ENCODE measurements around the gene CD44.

CD44 gene

GRCh38 chr11:35239471-35240075 lies 100.6 kb downstream of the CD44 start:
- peak in 1 of 2 donors; percentile 54 for DNase-seq

DNA sequence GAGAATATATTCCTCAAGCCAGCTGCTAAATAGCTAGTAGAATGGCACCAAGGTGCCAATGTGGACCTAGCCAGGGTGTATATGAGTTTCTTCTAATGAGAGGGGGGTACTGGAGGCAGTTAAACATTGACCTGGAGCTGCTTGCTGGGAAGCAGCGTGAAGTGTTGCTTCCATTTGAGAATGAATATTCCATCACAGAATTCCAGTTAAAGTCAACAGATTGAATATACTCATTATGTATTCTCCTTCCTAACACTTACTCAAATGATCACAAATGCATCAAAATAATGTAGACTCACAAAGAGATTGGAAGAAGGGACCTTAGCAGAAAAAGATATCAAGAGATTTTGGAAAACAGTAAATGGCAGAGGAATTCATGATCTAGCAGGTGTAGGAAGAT lies 102.1 kb downstream of the CD44 start:
- no peak for DNase-seq

DNA sequence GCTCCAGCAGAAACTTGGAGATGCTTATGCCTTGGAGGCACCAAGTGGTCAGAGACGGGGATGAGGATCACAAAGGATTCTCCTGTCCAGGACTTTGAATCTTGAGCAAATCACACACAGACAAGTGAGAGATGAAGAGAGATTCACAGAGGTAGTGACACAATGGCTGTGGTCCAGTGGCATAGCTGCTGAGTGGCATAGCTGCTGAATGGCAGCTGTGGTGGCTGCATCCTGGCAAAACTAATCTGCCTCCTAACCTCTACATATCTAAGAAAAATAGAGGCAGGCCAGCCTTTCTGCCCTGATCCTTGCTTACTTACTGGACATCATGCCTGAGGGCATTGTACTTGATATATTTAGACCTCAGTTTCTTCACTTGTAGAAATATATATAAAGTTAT lies 102.6 kb downstream of the CD44 start:
- DNase-seq, result no peak

- DNase-seq, result no peak
These were observed 103.7 kb downstream of the CD44 start for GRCh38 chr11:35242412-35243242.

- DNase-seq, result no peak
These were observed 104.8 kb downstream of the CD44 start for GRCh38 chr11:35243774-35244173.

GRCh38 chr11:35245056-35245455 lies 106.1 kb downstream of the CD44 start:
- DNase-seq, result no peak

- DNase-seq, result no peak
These were observed 106.8 kb downstream of the CD44 start for GRCh38 chr11:35245786-35246185.

GRCh38 chr11:35246745-35247144 lies 107.8 kb downstream of the CD44 start:
- no peak for DNase-seq

GRCh38 chr11:35247428-35247827 lies 108.5 kb downstream of the CD44 start:
- no peak for DNase-seq

GRCh38 chr11:35247863-35248262 lies 108.9 kb downstream of the CD44 start:
- no peak for DNase-seq

DNA sequence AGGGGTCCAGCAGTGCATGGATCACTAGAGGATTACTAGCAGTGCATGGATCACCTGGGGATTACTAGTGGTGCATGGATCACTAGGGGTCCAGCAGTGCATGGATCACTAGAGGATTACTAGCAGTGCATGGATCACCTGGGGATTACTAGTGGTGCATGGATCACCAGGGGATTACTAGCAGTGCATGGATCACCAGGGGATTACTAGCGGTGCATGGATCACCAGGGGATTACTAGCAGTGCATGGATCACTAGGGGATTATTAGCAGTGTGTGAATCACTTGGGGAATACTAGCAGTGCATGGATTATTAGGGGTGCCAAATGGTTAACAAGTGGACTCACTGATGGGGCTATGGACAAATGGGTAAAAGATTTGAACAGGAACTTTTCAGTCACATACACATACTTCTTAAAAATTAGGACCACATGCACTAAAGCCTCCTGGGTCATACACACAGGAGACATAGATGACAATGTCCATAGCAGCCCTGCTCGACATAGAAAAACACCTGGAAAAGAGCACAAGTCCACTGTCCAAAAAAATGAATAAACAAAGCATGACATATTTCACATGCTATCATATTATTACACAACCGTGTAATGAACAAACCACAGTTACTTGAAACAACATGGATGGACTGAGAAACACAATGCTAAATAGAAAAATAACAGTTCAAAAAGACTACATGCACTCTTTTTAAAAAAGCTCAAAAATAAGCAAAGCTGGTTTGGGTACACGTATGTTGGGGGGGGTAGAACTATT lies 109.8 kb downstream of the CD44 start:
- DNase-seq, result no peak

DNA sequence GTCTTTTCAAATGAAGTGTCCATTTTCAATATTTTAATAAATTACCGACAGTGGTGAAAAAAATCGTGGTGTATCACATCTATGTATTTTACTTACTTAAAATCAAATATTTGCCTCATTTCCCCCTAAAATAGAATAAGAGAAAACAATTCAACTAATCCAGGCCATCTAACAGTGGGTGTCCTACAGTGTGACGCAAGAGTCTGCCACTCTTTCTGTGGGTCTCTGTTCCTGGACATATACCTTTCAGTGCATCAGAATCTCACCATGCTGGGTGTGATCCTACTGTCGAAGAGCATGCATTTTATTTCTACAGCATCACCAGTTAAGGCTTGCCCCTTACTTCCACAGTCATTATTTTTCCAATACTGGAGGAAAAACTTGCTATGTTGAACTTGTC lies 111.2 kb downstream of the CD44 start:
- no peak for DNase-seq

- peak; percentile 50 to 59 for DNase-seq
These were observed 111.7 kb downstream of the CD44 start for GRCh38 chr11:35250621-35251020.

DNA sequence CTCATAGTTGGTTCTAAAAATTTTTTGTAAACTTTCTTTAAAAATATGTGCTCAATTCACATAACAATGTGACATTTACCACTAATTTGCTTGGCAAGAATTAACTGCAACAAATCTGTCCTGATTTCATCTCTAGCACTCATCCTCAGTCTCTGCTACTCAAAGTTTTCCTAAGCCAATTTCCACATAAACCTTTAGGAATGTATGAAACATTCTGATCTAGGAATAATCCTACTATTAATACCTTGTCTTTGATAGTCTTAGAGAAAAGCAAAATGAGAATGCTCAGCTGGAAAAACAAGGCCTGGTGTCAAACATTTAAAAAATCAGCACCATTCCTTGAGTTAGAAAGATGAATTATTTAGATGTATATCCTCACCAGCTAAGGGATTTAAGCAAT lies 114.3 kb downstream of the CD44 start:
- DNase-seq, result no peak

- no peak for DNase-seq
These were observed 116.5 kb downstream of the CD44 start for GRCh38 chr11:35255514-35255913.

- DNase-seq, result no peak
These were observed 117.3 kb downstream of the CD44 start for GRCh38 chr11:35256296-35256695.

- peak; percentile 59 to 67 for DNase-seq
These were observed 118.3 kb downstream of the CD44 start for GRCh38 chr11:35257281-35257680.

GRCh38 chr11:35259529-35259928 lies 120.6 kb downstream of the CD44 start:
- no peak for DNase-seq

- no peak for DNase-seq
These were observed 121.5 kb downstream of the CD44 start for GRCh38 chr11:35260342-35260985.

GRCh38 chr11:35261197-35261596 lies 122.2 kb downstream of the CD44 start:
- no peak for DNase-seq

- DNase-seq, result no peak
These were observed 123.1 kb downstream of the CD44 start for GRCh38 chr11:35262056-35262455.

- DNase-seq, result no peak
These were observed 123.8 kb downstream of the CD44 start for GRCh38 chr11:35262735-35263134.

- no peak for DNase-seq
These were observed 126.9 kb downstream of the CD44 start for GRCh38 chr11:35265755-35266454.

All from inflammatory macrophage treated with lipopolysaccharide for 1 hour (primary cell).